AG09309 (cell line): ENCODE results near the gene GABRQ.

ENCODE experiments used
- DNase-seq: peaks from one replicate; pipeline ENCODE4 v3.0.0-alpha.2; 2010; ENCODE audit warnings: low read depth
- H3K4me3 ChIP-seq: 2 replicates; pipeline ENCODE4 v1.5.1; 2011; ENCODE audit warnings: mild to moderate bottlenecking, low read depth, low read length, moderate library complexity; ENCODE audit not compliant: control insufficient read depth
- CTCF ChIP-seq: IDR thresholded peaks from 2 replicates; pipeline ENCODE4 v1.5.1; 2011; ENCODE audit warnings: mild to moderate bottlenecking, low read depth, low read length, inconsistent platforms; ENCODE audit not compliant: insufficient read depth, control insufficient read depth; ENCODE audit errors: missing control alignments

The GABRQ gene

DNA sequence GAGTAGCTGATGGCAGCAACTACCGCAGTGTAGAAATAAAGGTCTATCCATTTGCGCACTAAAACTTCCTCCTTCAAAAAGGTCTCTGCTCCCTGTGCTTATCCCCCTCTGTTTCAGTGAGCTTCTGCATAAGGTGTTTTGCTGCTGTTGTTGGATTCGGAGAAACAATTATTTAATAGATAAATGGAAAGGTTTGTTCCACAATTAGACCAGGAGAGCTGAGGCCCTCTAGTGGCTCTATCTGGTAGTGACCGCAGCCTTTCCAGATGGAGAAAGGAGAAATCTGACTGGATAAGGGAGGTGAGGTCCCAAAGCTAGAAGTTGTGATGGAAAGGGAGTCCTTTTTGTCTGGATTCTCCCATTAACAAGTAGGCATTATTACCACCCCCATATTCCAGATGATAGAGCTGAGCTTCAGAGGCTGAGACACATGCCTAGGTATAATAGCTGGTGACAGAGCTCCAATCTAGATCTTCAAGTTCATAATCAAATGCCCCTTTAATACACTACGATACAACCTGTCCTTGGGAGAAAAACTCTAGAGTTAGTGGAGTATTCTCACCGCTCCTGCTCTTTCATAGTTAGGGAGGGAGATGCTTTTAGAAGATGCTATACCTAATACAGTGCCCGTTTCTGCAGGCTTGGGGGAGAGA is 5.1 kb upstream of the GABRQ start:
- TF ChIP-seq CTCF, result peak; percentile 87
- H3K4me3 ChIP-seq, result no peak overlapping the region
- DNase-seq, result peak; percentile 3

DNA sequence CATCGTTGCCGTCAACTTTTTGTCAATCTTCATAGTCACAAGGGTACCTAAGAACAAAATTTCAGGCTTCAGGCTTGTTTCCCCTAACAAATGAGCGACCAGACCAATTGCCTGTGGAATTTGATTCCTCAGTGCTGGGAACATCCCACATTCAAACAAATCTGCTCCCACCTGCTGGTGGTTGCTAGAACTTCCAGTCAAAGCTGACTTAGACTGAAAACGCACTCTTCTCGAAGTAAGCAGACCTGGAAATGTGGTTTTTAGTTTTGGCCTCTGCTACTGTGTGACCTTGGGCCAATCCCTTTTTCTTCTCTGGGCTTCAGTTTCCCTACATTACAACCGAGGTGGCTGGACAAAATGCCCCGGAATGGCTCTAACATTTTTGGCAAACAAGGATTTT is 1.8 kb upstream of the GABRQ start:
- no peak overlapping the region for H3K4me3 ChIP-seq
- peak; percentile 35 for DNase-seq
- TF ChIP-seq CTCF, result peak; percentile 75

GRCh38 chrX:152638443-152638904 is 779 bp downstream of the GABRQ start:
- TF ChIP-seq CTCF, result no peak
- no peak overlapping the region for H3K4me3 ChIP-seq
- DNase-seq, result no peak

GRCh38 chrX:152639426-152639825 is 1.7 kb downstream of the GABRQ start:
- no peak for DNase-seq
- TF ChIP-seq CTCF, result no peak
- H3K4me3 ChIP-seq, result no peak overlapping the region

DNA sequence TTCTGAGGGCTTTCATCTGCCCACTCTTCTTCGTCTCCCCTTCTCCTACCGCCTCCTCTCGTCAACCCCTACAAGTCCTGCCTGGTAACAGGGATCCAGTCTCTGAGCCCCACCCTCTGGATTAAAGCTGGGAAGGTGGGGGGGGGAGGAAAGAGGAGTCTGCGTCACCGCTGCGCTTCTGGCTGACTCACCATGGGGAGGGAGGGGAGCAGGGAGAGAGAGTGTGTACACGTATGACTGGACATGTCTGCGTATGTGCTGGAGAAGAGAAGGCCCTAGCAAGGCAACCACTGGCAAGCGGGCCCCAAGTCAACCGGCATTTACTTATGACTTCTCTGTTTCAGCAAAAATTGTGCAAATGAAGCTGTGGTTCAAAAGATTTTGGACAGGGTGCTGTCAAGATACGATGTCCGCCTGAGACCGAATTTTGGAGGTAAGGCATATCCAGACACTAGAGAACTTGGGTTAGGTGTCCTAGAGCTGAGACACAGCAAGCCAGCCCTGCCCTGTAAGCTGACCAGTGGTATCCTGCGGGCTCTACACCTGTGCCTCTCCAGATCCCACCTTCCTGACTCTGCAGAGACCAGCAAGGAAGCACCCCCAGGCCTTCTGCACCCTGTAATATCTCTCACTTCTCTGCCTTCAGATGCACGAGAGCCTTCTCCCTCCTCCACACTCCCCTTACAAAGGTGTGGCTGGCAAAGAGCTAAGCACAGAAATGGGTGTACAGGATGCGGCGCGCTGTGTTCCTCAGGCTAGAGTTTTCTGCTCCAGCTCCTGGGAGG is 2.5 kb downstream of the GABRQ start:
- no peak for TF ChIP-seq CTCF
- no peak overlapping the region for H3K4me3 ChIP-seq
- DNase-seq, result no peak

DNA sequence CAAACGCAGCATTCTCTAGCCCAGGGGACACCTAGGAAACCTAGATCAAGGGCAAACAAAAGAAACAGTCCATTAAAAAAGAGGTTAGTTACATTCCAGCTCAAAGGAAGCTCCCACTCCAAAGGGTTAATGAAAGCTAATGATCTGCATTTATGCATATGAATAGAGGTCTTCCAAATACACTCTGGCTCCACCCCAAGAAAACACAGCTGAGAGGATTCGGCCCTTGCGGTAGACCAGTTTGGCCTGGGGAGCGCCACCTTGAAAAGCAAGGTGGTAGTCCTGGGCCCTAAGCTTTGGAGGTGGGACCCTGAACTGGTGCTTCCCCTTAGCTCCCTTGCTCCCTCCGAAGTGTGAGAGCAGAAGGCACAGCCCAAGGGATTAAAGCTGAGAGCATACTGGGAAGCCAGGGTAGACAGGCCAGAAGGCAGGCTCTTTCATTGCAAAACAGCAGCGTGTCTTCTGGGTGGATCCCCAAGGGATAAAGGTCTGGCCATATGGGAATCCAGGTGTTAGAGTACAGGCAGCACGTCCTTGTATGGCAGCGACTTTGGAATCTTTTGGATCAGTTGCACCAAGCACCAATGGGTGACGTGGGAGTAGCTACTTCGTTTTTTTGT is 3.7 kb downstream of the GABRQ start:
- DNase-seq, result no peak
- H3K4me3 ChIP-seq, result no peak overlapping the region
- no peak for TF ChIP-seq CTCF
